Measurements from ENCODE around the gene VRK1.
"Not testable (repeated sequence)": the region's sequence is repeated elsewhere in the genome, so short reads cannot be mapped to it uniquely, and the experiment has no call there.

VRK1 gene

GRCh38 chr14:96796851-96797581 lies at the start of gene VRK1:
Gene VRK1 (plus strand): TSS chr14:96797382. CDS start chr14:96833472, 36,090 bp downstream.
- peak; percentile 96 for DNase-seq (ENCODE audit: low spot score)

- no peak for DNase-seq (ENCODE audit: low spot score)
These were observed 49.6 kb upstream of the VRK1 start for GRCh38 chr14:96747608-96748007.

- DNase-seq (ENCODE audit: low spot score), result no peak
These were observed 48.8 kb upstream of the VRK1 start for GRCh38 chr14:96748362-96748761.

GRCh38 chr14:96751505-96751904 lies 45.7 kb upstream of the VRK1 start:
- DNase-seq (ENCODE audit: low spot score), result no peak

- DNase-seq (ENCODE audit: low spot score), result no peak
These were observed 45.1 kb upstream of the VRK1 start for GRCh38 chr14:96752125-96752524.

- no peak for DNase-seq (ENCODE audit: low spot score)
These were observed 44.6 kb upstream of the VRK1 start for GRCh38 chr14:96752594-96752993.

- no peak for DNase-seq (ENCODE audit: low spot score)
These were observed 42.9 kb upstream of the VRK1 start for GRCh38 chr14:96754162-96754844.

GRCh38 chr14:96754845-96755184 lies 42.4 kb upstream of the VRK1 start:
- no peak for DNase-seq (ENCODE audit: low spot score)

GRCh38 chr14:96756745-96757144 lies 40.4 kb upstream of the VRK1 start:
- DNase-seq (ENCODE audit: low spot score), result no peak

GRCh38 chr14:96757456-96757855 lies 39.7 kb upstream of the VRK1 start:
- DNase-seq (ENCODE audit: low spot score), result no peak

GRCh38 chr14:96761066-96761465 lies 36.1 kb upstream of the VRK1 start:
- DNase-seq (ENCODE audit: low spot score), result no peak

GRCh38 chr14:96762650-96763049 lies 34.5 kb upstream of the VRK1 start:
- peak; percentile 67 for DNase-seq (ENCODE audit: low spot score)

GRCh38 chr14:96764012-96764411 lies 33.2 kb upstream of the VRK1 start:
- DNase-seq (ENCODE audit: low spot score), result no peak

GRCh38 chr14:96765205-96765604 lies 32.0 kb upstream of the VRK1 start:
- not testable (repeated sequence) for DNase-seq (ENCODE audit: low spot score)

- DNase-seq (ENCODE audit: low spot score), result no peak
These were observed 24.3 kb upstream of the VRK1 start for GRCh38 chr14:96772929-96773328.

GRCh38 chr14:96776791-96777190 lies 20.4 kb upstream of the VRK1 start:
- no peak for DNase-seq (ENCODE audit: low spot score)

- no peak for DNase-seq (ENCODE audit: low spot score)
These were observed 16.7 kb upstream of the VRK1 start for GRCh38 chr14:96780500-96780899.

GRCh38 chr14:96781371-96781770 lies 15.8 kb upstream of the VRK1 start:
- DNase-seq (ENCODE audit: low spot score), result no peak

GRCh38 chr14:96782436-96782835 lies 14.7 kb upstream of the VRK1 start:
- no peak for DNase-seq (ENCODE audit: low spot score)

GRCh38 chr14:96783043-96783914 lies 13.9 kb upstream of the VRK1 start:
- no peak for DNase-seq (ENCODE audit: low spot score)

- DNase-seq (ENCODE audit: low spot score), result no peak
These were observed 13.3 kb upstream of the VRK1 start for GRCh38 chr14:96783915-96784224.

- no peak for DNase-seq (ENCODE audit: low spot score)
These were observed 7.0 kb upstream of the VRK1 start for GRCh38 chr14:96790186-96790585.

GRCh38 chr14:96790706-96791105 lies 6.5 kb upstream of the VRK1 start:
- no peak for DNase-seq (ENCODE audit: low spot score)

Measured in CD4-positive, alpha-beta T cell treated with Interleukin-15 for 4 hours (primary cell).